CD4-positive, alpha-beta T cell treated with Interleukin-15 for 4 hours (primary cell): ENCODE measurements around the gene THAP4.

Experiments used
- DNase-seq: peaks from one replicate; pipeline ENCODE4 v3.0.0-alpha.2; 2020; ENCODE audit warnings: low spot score

THAP4 gene

DNA sequence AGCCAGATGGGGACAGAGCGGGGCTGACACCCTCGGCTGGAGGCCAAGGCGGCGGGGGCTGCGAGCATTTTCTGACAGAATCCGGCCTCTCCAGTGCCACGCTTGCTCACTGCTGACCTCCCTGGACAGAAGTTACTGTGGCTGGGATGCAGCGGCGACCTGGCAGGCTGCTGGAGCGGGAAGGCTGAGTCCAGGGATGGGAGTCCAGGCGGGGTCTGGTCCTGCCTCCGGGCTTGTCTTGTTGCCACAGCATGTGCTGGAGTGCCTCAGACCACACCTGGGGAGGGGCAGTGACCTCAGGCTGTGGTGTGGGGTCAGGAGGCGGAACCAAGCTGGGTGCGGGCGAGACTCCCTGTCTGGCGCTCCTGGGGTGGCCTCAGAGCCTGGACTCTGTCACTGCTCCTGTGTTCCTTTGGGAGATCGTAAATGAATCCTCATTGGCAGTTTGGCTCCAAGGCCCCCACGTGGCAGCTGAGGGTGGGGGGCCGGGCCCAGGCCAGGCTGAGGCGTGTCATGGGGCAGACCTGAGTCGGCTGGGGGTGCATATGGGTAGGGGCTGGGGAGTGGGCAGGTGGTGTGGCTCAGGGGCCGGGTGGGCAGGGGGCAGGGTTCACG is 72.9 kb downstream of the THAP4 start:
- no peak for DNase-seq

DNA sequence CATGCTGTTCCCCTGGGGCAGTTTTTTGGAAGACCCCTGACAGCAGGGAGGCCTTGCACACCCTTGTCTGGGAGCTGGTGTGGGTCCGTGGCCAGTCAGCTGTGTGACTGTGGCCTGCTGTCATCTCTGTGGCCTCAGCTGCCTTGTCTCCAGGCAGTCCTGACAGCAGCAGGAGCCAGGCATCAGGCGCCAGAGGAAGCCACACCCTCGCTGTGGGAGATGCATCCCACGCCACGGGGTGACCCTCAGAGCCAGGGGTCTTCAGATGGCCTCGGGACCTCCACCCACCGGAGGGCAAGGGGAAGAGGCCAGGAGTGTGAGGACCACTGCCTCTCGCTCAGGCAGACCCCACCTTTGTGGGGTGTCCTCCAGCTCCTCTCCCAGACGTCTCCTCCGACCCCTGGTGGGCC is 73.4 kb downstream of the THAP4 start:
- no peak for DNase-seq

DNA sequence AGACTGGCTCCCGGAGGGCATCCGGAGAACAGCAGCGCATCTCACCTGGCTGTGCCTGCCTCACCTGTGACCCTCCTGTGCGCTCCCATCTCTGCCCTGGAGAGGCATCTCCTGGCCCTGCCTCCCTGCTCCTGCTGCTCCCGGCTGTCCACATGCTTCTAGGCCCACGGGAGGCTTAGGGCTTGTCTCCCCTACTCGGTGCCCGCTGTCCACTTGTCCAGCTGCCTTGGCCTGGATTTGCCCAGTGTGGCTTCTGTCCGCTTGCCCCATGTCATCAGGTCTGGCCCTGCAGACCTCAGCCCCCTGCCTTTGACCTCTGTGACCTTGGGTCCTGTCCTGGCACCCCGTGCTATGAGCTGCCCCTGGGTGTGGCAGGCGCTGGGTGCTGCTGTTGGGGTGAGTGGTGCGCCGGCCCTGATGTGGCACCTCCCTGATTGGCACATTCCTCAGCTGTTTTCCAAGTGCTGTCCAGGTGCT is 73.9 kb downstream of the THAP4 start:
- DNase-seq = no peak

DNA sequence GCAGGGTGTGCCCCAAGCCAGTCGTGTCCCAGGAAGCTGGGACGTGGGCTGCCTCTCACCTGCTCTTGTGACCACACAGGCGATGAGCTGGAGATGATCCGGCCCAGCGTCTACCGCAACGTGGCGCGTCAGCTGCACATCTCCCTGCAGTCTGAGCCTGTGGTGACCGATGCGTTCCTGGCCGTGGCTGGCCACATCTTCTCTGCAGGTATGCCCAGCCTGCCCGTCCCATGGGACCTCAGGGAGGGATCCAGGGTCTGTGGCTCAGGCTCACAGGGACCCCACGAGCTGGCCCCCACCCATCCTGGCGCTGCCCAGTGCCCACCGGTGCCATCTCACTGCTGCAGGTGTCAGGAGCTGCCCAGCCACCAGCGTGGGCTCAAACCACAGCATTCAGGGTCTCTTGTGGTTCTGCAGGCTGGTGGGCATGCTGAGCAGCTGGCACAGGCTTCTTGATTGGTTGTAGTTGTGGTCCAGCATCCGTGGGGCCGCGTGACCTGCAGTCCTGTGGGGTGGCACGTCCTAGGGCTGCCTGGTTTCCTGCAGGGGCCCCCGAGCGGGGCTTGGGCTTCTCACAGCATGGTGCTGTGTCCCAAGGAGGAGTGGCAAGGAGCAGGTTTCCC is 74.6 kb downstream of the THAP4 start:
- DNase-seq = no peak

DNA sequence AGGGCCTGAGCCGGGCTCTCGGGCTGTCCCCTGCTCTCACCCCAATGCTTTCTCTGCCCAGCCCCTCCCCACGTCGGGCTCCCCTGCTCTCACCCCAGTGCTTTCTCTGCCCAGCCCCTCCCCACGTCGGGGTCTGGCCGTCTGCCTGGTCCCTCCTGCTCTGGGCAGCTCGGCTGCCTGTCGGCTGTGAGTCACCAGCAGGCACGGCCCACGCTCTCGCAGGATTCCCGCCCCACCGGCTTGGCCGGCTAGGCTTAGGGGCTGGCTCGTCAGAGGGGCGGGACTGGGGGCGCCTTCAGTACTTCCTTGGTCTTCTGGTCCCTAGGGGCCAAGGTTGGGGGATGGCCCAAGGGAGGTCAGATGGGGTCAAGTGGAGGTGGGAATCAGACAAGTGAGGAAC is 75.1 kb downstream of the THAP4 start:
- DNase-seq = no peak

DNA sequence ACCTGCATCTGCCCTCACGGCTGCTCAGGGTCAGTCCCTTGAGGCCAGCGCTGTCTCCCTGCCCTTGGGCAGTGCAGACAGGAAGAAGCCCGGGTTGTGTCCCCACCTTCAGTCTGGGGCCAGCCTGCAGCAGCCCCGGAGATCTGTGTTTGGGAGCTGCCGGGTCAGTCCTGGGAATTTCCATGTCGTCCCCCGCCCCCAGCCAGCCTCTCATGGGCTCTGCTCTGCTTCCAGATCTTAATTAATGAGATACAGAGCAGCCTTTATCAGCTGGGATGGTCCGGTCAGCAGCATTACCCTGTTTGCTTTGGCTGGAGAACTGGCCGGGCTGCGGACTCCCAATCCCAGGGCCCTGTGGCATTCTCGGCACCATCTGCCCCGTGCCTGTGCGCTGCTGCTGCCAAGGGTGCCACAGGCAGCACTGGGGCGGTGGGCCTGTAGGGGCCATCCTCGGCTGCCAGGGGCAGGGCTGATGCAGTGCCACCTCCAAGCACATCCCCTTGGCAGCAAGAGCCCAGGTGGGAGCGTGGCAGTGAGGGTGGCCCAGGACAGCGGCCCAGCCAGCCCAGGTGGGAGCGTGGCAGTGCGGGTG is 76.0 kb downstream of the THAP4 start:
- DNase-seq = no peak

DNA sequence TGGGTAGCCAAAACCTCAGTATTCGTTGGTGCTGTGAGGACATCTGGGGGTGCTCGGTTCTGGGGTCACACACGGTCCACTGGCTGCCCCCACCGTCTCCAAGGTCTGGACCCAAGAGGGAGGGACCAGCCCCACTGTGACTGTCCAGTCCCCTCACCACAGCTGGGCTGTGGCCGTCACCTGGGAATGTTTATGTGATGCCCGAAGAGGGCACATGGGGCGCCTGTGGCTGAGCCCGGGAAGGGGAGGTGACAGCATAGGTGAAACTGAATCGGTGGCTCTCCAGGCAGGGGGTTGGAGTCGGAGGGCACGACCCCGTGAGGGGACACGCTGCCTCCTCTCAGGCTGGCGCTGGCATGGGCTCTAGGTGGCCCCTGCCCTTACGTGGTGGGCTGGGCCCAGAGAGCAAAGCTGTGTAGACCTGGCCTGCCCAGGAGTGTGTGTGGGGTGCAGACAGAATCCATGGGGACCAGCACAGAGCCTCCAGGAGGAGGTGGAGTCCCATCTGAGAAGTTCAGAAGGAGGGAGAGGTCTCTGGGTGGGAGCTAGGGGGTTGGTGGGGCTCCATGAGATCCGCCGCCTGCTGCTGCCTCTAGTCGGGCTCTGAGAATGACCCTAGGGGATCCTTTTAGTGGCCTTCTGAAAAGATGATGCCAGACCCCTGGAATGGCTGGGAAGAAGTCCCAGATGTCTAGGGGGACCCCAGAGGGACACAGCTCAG is 76.6 kb downstream of the THAP4 start:
- DNase-seq = no peak

DNA sequence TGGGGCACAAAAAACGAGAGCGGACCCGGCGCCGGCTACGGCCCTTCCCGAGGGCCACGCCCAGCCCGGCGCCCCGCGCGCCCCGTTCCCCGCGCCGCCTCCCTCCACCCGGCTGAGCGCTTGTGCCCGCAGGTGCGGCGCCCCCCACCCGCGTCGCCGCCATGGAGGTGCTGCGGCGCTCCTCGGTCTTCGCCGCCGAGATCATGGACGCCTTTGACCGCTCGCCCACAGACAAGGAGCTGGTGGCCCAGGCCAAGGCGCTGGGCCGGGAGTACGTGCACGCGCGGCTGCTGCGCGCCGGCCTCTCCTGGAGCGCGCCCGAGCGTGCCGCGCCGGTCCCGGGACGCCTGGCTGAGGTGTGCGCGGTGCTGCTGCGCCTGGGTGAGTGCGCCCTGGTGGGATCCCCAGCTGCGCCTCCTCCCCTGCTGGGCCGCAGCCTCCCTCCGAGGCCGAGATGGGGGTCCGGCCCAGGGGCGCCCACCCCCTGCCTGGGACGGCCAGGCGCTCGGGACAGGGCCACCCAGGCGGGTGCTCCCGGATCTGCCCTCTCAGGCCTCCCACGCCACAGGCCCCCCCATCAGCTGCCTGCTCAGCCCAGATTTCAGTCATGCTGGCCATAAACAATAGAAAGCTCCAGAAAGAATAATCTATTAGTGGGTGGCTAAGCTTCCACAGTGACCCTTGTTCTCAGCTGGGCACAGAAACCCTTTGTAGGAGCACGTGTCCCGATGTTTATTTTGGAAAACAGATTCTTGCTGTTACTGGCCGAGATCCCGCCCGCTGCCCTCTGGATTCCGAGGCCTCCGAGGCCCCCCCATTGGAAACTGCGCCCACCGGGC is 77.4 kb downstream of the THAP4 start:
- no peak for DNase-seq

DNA sequence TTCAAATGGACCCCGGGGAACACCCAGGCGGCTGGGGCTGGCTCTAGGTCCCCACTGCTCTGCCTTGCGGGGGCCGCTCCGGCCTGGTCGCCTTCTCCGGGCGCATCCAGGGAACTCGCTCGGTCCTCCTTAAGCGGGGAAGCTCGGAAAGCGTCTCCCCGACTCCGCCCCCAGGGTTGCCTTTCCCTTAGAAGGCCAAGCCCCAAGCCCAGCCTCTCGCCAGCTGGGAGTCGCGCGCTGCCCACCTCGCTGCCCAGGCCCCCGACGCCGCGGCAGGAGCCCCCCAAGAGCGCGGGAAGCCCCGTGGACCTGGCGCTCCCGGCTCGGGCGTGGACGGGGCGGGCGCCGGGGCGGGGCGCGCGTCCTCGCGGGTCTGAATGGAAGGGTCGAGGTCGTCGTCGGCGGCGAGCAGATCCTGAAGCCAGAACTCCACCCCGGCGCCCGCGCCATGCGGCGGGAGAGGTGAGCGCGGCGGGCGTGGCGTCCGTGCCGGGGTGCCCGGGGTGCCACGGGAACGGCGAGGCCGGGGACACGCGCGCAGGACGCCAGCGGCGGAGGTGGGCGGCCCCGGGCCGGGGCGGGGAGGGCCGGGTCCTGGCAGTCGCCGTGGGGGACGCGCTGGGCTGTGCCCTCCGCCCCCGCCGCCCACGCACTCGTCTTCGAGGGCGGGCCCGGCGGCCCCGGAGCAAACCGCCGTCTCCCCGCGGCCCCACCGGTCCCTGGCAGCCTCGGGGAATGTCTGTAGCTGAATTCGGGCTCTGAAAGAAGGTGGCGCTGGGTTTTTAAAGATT is 78.2 kb downstream of the THAP4 start, which contains the start of gene BOK:
Gene BOK, plus strand, starts transcription at position 214 of the 791 bp plus-strand sequence. CDS start 739 bp downstream, outside the sequence.
- DNase-seq = no peak

DNA sequence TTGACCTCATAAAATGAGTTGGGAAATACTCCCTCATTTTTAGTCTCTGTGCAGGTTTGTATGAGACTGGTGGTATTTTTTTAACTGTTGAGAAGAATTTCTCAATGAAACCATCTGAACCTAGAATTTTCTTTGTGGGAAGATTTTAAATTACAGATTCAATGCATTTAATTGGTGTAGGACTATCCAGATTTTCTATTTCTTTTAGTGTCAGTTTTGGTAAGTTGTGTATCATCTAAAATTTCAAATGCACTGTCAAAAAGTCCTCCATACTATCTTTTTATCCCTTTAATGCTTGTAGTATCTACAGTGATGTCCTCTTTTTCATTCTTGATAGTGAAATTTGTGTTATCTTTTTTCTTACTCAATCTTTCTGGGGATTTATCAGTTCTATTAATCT is 80.2 kb downstream of the THAP4 start:
- no peak for DNase-seq

DNA sequence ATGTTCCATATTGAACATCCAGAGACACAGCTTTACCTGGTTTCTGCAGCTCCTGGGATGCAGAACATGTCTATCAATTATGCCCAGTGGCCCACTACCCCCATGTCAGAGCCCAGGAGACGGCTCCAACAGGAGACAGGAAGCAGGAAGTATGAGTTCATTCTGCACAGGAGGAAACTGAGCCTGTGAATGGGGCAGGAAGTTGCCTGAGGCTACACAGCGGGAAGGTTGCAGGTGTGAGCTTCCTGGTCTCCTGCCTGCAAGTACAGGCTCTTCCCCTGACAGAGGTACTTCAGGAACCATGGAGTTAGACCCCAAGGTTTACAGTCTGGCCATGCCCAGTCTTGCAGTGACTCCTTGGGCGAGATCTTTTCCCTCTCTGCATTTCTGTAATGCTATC is 81.2 kb downstream of the THAP4 start:
- no peak for DNase-seq

DNA sequence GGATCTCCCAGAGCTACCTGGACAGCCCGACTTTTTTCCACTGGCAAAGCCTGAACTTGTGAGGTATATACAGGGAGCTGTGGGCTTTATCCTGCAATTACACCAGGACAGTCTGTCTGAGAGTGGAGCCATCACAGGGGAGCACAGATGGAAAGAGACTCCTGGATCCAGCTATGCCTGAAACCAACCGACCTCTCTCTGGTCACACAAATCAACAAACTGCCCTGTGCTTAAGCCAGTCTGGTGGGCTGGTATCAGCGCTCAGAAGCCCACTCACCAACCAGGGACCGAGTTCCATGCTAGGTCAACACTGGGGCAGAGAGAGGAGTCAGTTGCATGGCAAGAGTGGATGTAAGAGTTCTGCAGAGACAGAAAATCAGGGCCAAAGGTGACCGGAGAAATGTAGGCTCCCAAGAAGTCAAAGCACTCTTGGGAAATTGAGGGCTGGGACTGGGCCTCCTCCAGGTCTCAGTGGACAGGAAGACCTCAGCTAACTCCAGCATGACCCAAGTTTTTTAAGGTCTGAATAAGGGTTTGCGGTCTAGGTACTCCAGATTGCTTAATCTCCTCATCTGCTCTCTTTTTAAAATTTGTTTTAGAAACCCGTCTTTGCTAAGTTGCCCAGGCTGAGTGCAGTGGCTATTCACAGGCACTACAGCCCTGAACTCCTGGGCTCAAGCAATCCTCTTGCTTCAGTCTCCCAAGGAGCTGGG is 82.2 kb downstream of the THAP4 start:
- DNase-seq = no peak

DNA sequence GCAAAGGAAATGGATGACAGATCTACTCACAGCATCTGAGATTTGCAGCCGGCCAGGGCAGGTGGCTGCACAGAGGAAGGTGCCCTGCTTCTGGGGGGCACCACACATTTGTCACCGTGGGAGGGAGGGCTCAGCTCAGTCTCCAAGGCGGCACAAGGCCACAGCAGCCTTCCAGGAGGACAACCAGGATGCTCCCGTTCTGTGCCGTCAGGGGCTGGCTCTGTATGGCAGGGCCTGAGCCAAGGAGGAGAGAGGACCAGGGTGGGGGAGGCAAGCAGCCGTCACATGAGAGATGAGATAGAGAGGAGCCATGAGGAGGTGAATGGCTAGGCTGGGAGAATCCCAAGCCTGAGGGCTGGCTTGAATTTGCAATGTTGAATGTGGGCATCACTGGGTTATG is 83.0 kb downstream of the THAP4 start:
- no peak for DNase-seq

DNA sequence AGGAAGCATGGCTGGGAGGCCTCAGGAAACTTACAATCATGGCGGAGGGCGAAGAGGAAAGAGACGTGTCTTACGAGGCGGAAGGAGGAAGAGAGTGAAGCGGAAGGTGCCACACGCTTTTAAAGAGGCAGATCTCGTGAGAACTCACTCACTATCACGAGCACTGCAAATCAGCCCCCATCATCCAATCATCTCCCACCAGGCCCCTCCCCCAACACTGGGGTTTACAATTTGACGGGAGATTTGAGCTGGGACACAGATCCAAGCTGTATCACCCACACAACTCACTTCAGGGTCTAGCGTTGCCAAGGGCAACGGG is 83.5 kb downstream of the THAP4 start:
- no peak for DNase-seq

DNA sequence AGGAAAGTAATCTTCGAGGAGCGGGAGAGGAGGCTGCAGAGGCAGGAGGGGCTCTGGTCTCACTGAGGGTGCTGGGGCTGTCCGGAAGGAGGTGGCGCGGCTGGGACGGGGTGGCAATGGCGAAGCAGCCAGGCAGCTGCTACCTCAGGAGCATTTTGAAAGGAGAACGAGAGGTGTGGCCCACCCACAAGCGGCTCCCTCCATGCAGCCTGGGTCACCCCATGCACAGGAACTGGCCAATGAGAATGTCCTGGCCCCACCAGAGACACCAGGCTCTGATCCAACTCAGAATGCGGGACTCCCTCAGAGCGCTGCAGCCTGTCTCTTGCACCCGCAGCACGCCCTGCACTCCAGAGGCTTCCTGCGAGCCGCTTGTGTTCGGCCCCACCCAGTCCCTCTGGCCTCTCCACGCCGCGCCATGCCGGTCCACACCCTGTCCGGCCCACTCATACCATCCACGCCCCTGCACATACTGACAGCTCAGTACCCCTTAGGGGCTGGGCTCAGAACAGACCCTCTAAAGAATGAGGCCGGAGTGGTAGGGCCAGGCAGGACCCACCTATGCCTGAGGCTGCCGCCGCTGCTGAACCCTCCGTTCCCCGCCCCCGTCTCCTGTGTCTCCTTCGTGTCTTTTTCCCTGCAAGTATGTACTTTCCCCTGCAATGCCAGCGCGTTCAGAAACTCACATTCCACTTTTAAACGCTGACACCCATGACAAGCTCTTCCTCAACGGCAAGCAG is 84.8 kb downstream of the THAP4 start:
- DNase-seq = no peak

DNA sequence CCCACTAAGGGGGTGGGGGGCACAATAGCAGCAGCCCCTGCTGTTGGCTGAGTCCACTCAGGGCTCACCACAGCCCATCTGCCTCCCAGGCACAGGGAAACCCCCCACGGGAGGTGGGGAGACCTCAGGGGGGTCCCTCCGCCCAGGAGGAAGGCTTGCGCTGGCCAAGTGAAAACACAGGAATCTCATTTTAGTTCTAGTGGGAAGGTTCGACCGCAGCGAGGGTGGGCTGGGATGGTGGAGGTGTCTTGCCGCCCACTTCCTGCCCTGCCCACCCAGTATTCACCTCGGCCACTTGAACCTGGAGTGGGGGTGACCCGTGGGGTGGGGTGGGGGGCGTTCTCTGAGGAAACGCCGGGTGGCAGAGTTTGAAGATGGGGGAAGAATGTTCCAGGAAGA is 85.4 kb downstream of the THAP4 start:
- no peak for DNase-seq

DNA sequence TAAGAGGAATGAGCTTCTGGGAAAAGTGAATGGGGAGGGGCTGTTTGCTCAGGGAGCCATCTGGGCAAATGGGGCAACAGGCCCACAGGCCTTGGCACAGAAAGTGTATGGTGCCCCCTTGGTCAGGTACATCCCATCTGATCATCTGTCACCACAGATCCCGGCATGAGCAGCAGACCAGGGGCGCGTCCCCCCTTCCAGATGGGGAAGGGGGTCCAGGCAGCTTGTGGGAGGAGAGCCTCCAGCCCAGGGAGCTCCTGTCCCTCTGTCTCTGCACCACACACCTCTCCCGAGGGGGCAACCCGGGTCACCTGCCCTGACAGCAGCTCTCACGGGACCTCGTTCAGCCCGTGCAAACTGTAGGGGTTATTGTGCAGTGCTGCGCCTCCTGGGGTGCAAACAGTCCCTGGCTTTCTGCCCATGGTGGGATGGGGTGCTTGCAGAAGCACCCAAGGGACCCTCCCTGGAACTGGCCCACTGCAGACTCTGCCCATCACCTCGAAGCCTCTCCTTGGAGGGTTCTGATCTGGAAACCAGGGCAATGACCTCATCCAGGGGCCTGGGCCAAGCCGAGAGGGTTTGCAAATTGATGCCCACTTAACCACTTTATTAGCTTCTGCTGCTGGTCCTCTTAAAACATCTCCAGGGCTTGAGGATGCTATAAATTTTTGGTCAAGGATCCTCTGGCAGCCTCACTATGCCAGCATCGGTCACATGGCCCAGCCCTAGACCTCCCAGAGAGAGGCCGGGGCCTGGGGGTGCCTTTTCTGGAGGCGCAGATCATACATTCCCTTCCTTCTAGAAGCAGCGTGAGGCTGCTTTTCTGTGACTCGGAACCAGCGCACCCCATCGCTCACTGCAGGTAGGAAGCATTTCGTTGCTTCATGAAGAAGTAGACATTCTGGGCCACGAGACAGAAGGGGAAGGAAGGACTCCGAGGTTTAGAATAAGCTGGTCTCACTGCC is 86.1 kb downstream of the THAP4 start:
- no peak for DNase-seq

DNA sequence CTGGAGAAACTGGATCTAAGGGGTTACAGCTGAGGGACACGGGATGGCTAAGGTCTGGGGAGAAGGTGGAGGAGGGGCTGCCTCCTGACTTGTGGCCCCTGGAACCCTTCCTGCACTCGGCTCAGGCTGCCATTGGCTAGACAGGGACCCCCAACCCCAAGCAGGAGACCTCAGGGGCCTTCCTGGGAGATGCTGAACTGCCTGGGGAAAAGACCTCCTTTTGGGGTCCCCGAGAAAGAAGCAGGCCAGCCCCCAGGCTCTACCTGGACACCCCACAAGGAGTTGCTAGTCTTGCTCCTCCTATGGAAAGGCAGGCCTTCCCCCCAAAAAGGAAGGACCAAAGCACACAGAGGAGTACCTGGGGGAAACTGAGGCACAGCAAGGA is 88.5 kb downstream of the THAP4 start:
- DNase-seq = no peak
